Lung (tissue), 12 donors: Measurements from ENCODE around the gene BPIFA3. TPM values are rescaled to one million over a fixed set of nuclear protein-coding genes. Genes with fewer than 3 reads are reported as not detected.

Experiments used
- ATAC-seq: fragments of 200-7000 bp; cut with Tn5 transposase; one replicate; pipeline ENCODE4 v1.9.1; 2020; ENCODE audit warnings: moderate number of reproducible peaks; ENCODE audit not compliant: insufficient read depth, low FRiP score
- DNase-seq, 3 donors: peaks; one replicate each; pipeline ENCODE4 v3.0.0-alpha.2; 2013 to 2017
- H3K27ac ChIP-seq, 2 donors: one replicate each; pipeline ENCODE4 v1.5.1; 2013; ENCODE audit warnings: mild to moderate bottlenecking in 2 of 2, moderate library complexity in 2 of 2, control low read depth in 1 of 2, inconsistent platforms in 1 of 2, low read depth in 1 of 2, low read length in 1 of 2
- H3K27me3 ChIP-seq, 3 donors: one replicate each; pipeline ENCODE4 v1.5.1; 2013; ENCODE audit warnings: low read length in 2 of 3; ENCODE audit not compliant: control insufficient read depth in 3 of 3, insufficient read depth in 3 of 3
- H3K36me3 ChIP-seq, 4 donors: one replicate each; pipeline ENCODE4 v1.5.1; 2013; ENCODE audit warnings: low read length in 4 of 4, mild to moderate bottlenecking in 1 of 4, moderate library complexity in 1 of 4; ENCODE audit not compliant: control insufficient read depth in 4 of 4, insufficient read depth in 4 of 4
- H3K4me1 ChIP-seq, 5 donors: one replicate each; pipeline ENCODE4 v1.5.1; 2013; ENCODE audit warnings: low read length in 5 of 5, mild to moderate bottlenecking in 2 of 5, moderate library complexity in 1 of 5; ENCODE audit not compliant: control insufficient read depth in 5 of 5, insufficient read depth in 5 of 5
- H3K4me3 ChIP-seq: one replicate; pipeline ENCODE4 v1.5.1; 2013; ENCODE audit warnings: mild to moderate bottlenecking, control low read depth, moderate library complexity
- H3K9ac ChIP-seq, 2 donors: one replicate each; pipeline ENCODE4 v1.5.1; 2013; ENCODE audit warnings: low read length in 2 of 2, control low read depth in 1 of 2; ENCODE audit not compliant: insufficient read depth in 1 of 2
- H3K9me3 ChIP-seq, 4 donors: one replicate each; pipeline ENCODE4 v1.5.1; 2013; ENCODE audit warnings: low read length in 3 of 4, mild to moderate bottlenecking in 1 of 4, moderate library complexity in 1 of 4; ENCODE audit not compliant: control insufficient read depth in 4 of 4, insufficient read depth in 3 of 4
- WGBS, 2 donors: extraction: QIAGEN DNeasy Blood & Tissue Kit; methylation state at CpG; one replicate each; pipeline ENCODE4 v1.1.7; 2013; 5-methylcytosine and 5-hydroxymethylcytosine counted together
- polyA plus RNA-seq, 2 donors: library from polyadenylated mRNA; stranded (reverse); fragments of 200-250 nt; gene quantifications; one replicate each; pipeline ENCODE4 v1.2.1, GENCODE V29; 2013
- total RNA-seq, 2 donors: library from RNA; depleted of rRNA in 1 of 2; stranded (reverse); fragments of >200 nt in 1 of 2; gene quantifications; one replicate each; pipeline ENCODE4 v1.2.1, GENCODE V29; 2014 to 2021
- TF ChIP-seq, protein P1 (sequence below): IDR thresholded peaks from 2 replicates; pipeline ENCODE4 v1.5.1; 2012; ENCODE audit warnings: mild to moderate bottlenecking; ENCODE audit errors: control extremely low read depth, extremely low read depth
- donor health status: control.
- donor health status: control.
- donor health status: Bipolar disorder and iron deficiency.
- donor health status: healthy.
- donor health status: DM: yes; HTN: yes; CAD: no.

BPIFA3 gene
- total and polyA plus RNA-seq, 4 donors: not detected

DNA sequence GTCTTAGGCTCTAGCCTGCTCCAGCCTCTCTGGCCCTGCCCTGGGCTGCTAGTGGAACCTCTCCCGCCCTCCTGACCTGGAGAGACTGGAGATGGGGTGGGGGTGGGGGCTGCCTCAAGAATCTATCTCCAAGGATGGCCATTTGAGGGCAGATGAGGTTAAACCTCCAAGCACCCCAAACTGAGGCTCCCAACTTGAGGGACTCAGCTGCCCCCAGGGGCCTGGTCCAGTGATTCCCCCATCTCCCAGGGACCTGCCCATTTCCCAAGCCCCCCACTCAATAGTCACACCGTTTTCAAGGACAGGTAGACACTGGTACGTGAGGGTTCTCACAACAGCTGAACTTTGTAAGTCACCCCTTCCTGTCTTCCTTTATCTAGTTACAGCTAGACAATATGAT, 58.7 kb downstream of the BPIFA3 start:
- DNase-seq: no peak
- no peak overlapping the region for H3K9ac ChIP-seq
- H3K27me3 ChIP-seq: peaks cover 0 to 5% (median 2%) of the 10 kb centered on the region in 3 donors
- TF ChIP-seq, protein P1, sequence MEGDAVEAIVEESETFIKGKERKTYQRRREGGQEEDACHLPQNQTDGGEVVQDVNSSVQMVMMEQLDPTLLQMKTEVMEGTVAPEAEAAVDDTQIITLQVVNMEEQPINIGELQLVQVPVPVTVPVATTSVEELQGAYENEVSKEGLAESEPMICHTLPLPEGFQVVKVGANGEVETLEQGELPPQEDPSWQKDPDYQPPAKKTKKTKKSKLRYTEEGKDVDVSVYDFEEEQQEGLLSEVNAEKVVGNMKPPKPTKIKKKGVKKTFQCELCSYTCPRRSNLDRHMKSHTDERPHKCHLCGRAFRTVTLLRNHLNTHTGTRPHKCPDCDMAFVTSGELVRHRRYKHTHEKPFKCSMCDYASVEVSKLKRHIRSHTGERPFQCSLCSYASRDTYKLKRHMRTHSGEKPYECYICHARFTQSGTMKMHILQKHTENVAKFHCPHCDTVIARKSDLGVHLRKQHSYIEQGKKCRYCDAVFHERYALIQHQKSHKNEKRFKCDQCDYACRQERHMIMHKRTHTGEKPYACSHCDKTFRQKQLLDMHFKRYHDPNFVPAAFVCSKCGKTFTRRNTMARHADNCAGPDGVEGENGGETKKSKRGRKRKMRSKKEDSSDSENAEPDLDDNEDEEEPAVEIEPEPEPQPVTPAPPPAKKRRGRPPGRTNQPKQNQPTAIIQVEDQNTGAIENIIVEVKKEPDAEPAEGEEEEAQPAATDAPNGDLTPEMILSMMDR: no peak
- no peaks in the 10 kb centered on the region for H3K4me1 ChIP-seq
- H3K4me3 ChIP-seq: no peak overlapping the region
- WGBS, 2 donors: 58 to 68% methylated on average over 3 of the region's 3 CpGs
- ATAC-seq: no peak
- H3K27ac ChIP-seq: no peak overlapping the region
- H3K9me3 ChIP-seq: no peaks in the 10 kb centered on the region
- no peaks in the 10 kb centered on the region for H3K36me3 ChIP-seq

DNA sequence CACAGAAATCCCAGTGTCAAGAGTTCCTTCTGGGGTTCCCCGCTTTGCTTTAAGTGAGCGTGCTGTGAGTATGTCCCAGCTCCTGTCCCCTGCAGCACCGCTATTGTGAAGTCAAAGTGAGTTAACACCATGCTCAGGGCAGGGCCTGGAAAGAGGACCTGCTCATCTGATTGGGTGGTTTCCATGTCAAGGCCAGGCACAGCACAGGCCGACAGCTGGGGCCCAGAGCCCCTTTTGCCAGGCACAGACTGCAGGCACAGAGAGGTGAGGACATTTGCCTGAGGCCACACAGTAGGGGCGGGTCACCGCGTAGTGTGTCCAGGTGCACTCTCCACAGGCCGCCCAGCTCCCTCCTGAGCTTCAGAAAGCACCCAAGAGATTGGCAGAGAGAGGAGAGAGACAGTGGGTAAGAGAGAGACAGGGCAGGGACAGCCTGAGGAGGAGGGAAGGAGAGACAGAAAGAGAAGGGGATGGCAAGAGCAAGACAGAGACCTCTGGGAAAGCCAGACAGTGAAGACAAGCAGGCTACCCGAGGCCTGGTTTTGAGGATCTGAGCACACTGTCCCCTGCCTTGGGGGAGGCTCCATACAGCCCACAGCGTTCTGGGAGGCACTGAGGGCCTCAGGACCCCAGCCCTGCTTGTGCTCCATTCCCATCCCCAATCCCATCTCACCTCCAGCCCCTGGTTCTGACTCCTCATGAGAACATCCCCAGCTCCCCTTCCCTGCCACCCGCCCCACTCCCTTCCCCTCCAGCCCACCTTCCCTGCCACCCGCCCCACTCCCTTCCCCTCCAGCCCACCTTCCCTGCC, 59.4 kb downstream of the BPIFA3 start:
- H3K27ac ChIP-seq: no peak overlapping the region
- no peak overlapping the region for H3K9ac ChIP-seq
- TF ChIP-seq, protein P1: no peak
- no peaks in the 10 kb centered on the region for H3K4me1 ChIP-seq
- H3K4me3 ChIP-seq: no peak overlapping the region
- ATAC-seq: no peak
- WGBS, 2 donors: 76 to 82% methylated on average over 11 to 12 of the region's 12 CpGs
- no peaks in the 10 kb centered on the region for H3K36me3 ChIP-seq
- H3K9me3 ChIP-seq: no peaks in the 10 kb centered on the region
- no peak for DNase-seq
- H3K27me3 ChIP-seq: peaks cover 0 to 5% (median 2%) of the 10 kb centered on the region in 3 donors

Other genes starting within 250 kb of the BPIFA3 start
- gene SUN5, start 212.9 kb upstream of the BPIFA3 start, total RNA-seq: not detected
- not detected for gene SUN5, start 212.9 kb upstream of the BPIFA3 start, polyA plus RNA-seq
- gene BPIFB2, start 209.6 kb upstream of the BPIFA3 start, total RNA-seq: 1 to 10 TPM; 2.3 to 3.0 TPM
- under 1 TPM; 0.41 to 0.89 TPM for gene BPIFB2, start 209.6 kb upstream of the BPIFA3 start, polyA plus RNA-seq
- gene BPIFB6, start 185.7 kb upstream of the BPIFA3 start, total RNA-seq: not detected
- not detected for gene BPIFB6, start 185.7 kb upstream of the BPIFA3 start, polyA plus RNA-seq
- gene BPIFB3, start 163.4 kb upstream of the BPIFA3 start, total RNA-seq: not detected
- gene BPIFB3, start 163.4 kb upstream of the BPIFA3 start, polyA plus RNA-seq: not detected
- not detected for gene BPIFB4, start 137.7 kb upstream of the BPIFA3 start, total RNA-seq
- under 1 TPM in 1 of 2 donors, not detected in 1; 0.25 TPM for gene BPIFB4, start 137.7 kb upstream of the BPIFA3 start, polyA plus RNA-seq
- gene BPIFA2, start 49.2 kb upstream of the BPIFA3 start, total RNA-seq: under 1 TPM in 1 of 2 donors, not detected in 1; 0.40 TPM
- 1 to 10 TPM; 1.2 to 3.1 TPM for gene BPIFA2, start 49.2 kb upstream of the BPIFA3 start, polyA plus RNA-seq
- gene BPIFA1, start 18.6 kb downstream of the BPIFA3 start, total RNA-seq: 10 to 100 TPM in 1 of 2 donors, under 1 TPM in 1; 0.48 to 59.6 TPM
- gene BPIFA1, start 18.6 kb downstream of the BPIFA3 start, polyA plus RNA-seq: 100 to 1,000 TPM in 1 of 2 donors, 10 to 100 TPM in 1; 13.2 to 153 TPM
- gene BPIFB1, start 65.9 kb downstream of the BPIFA3 start, total RNA-seq: 100 to 1,000 TPM in 1 of 2 donors, 10 to 100 TPM in 1; 61.9 to 445 TPM
- gene BPIFB1, start 65.9 kb downstream of the BPIFA3 start, polyA plus RNA-seq: 100 to 1,000 TPM; 251 to 333 TPM
- gene CDK5RAP1, start 184.2 kb downstream of the BPIFA3 start, total RNA-seq: 10 to 100 TPM; 22.1 to 24.3 TPM
- 10 to 100 TPM; 20.3 to 43.1 TPM for gene CDK5RAP1, start 184.2 kb downstream of the BPIFA3 start, polyA plus RNA-seq
- gene SNTA1, start 226.4 kb downstream of the BPIFA3 start, total RNA-seq: 1 to 10 TPM; 5.0 to 9.9 TPM
- gene SNTA1, start 226.4 kb downstream of the BPIFA3 start, polyA plus RNA-seq: 1 to 10 TPM; 3.7 to 8.6 TPM